Stimulated activated CD4-positive, alpha-beta T cell treated with anti-CD3 and anti-CD28 coated beads, Interleukin-12 subunit alpha, Interleukin-12 subunit beta, amount 100 ng/mL, for 24 hours (primary cell): Measurements from ENCODE around the gene UMOD.
"Not testable (repeated sequence)": the region's sequence is repeated elsewhere in the genome, so short reads cannot be mapped to it uniquely, and the experiment has no call there.

Source experiments
- DNase-seq, 2 experiments: peaks; one replicate each; pipeline ENCODE4 v3.0.0-alpha.2; 2020; ENCODE audit warnings: low read depth in 2 of 2

UMOD gene

DNA sequence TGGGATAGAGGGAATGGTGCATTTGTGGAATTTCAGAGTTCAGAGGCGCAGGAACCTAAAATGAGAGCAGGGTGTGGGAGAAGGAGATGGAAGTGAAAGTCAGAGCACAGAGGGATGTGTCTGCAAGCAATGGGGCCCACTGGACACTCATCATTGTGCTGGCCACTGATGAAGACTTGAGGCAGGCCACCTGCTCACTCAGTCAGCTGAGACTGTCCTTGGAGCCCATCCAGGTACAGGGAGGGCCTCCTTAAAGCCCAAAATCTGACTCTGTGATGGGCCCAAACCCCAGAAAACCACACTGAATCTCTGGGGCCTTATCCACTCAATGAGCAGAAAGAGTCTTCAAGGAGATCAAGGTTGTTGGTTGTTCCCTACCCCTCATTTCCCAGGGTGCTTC is 30.8 kb downstream of the UMOD start:
- DNase-seq: no peak

- not testable (repeated sequence) for DNase-seq
These were observed 31.5 kb downstream of the UMOD start for GRCh38 chr16:20321051-20321450.

DNA sequence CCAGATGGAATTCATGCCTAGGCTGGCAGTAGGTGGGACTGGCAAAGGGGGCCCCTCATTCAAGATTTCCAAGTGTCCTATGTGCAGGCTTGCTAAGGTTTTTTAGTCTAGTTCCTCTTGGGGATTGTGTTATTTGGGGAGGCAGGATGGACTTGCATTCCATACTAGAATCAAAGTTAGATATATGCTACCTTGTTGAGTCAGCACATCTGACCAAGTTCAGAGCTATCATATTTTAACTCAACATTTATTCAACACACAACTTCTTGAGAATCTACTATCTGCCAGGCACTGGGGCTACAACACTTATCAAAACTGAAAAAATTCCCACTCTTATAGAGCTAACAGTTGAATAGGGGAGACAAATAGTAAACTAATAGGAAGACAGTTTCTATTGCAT is 31.9 kb downstream of the UMOD start:
- no peak for DNase-seq

- DNase-seq: no peak
These were observed 32.3 kb downstream of the UMOD start for GRCh38 chr16:20320178-20320577.

GRCh38 chr16:20319406-20319805 is 33.1 kb downstream of the UMOD start:
- DNase-seq: no peak

- DNase-seq: no peak
These were observed 34.1 kb downstream of the UMOD start for GRCh38 chr16:20318437-20318836.

- DNase-seq: no peak
These were observed 34.5 kb downstream of the UMOD start for GRCh38 chr16:20318006-20318405.

DNA sequence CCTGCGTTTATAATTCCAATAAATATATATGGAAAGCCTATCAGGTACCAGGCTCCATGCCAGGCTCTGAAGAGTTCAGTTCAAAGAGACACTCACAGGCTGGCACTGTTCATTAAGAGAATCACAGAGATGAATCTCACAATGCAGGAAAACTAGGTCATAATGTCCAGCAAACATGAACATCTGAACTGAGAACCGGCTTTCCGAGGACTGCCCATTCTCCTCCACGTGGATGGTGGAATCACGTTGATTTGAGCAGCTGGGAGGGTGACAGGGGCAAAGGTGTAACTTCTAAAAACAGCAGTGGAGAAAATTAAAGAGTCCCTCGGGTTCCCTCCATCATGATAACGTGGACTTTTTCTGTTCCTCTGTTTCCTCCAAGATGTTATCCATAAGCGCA is 35.4 kb downstream of the UMOD start:
- DNase-seq: no peak

DNA sequence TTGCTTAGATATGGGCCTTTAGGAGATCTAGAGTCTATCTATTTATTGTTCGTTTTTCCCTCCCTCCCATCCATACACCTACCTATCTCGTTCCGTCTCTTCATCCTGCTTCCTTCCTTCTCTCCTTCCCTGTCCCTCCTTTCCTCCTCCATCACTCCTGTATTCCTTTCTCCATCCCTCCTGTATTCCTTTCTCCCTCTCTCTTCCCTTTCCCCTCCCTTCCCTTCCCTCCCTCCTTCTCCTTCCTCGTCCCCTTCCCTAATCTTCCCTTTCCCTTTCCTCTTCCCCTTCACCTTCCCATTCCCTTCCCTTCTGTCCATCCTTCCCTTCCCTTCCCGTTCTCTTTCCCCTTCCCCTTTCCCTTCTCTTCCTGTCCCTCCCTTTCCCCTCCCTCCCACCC is 35.8 kb downstream of the UMOD start:
- DNase-seq: no peak

GRCh38 chr16:20315764-20316163 is 36.8 kb downstream of the UMOD start:
- no peak for DNase-seq

GRCh38 chr16:20314575-20314974 is 37.9 kb downstream of the UMOD start:
- DNase-seq: no peak

DNA sequence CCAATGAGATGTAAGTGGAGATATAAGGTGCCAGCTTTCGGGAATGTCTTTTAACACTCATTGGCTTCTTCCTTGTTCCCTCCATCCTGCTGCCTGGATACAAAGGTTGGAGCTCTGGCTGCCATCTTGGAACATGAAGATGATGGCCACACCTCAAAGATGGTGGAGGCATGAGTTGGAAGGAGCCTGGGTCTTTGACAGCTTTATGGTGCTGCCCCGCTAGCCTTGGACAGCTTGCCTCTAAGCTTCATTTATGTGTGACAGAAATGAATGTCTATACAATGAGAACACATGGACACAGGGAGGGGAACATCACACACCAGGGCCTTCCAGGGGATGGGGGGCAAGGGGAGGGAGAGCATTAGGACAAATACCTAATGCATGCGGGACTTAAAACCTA is 38.8 kb downstream of the UMOD start:
- no peak for DNase-seq

GRCh38 chr16:20312536-20313095 is 39.9 kb downstream of the UMOD start:
- DNase-seq: not testable (repeated sequence)

- no peak for DNase-seq
These were observed 41.0 kb downstream of the UMOD start for GRCh38 chr16:20311548-20311947.

DNA sequence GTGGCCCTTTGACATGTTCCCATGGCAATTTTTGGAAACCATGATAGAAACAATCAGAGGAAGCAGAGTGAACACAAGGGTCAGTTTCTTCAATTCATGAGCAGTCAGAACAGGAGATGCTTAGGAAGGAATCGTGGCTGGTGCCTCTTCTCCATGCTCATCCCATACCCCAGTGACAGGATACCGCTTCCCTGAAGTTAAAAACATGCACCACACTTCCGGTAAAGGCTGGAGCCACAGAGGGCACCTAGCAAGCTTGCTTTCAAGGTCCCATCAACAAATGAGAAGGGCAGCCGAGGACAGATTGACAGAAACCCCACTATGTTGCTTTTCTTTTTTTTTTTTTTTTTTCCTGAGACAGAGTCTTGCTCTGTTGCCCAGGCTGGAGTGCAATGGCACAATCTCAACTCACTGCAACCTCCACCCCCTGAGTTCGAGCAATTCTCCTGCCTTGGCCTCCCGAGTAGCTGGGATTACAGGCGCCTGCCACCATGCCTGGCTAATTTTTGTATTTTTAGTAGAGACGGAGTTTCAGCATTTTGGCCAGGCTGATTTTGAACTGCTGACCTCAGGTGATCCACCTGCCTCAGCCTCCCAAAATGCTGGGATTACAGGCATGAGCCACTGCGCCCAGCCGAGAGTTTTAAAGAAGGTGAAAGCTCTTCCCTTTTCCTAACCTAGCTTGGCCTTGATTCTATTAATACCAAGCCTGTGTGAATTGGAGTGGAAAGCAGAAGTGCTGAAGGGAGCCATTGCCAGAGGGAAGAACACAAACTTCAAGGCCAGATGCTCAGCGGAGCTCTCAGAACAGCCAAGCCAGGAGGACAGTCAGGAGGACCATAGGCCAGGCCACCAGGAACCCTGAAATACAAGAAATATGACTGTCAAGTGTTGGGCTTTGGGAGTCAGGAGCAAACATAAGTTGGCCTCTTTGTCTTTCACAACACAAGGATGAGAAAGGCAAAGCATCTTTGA is 41.8 kb downstream of the UMOD start:
- no peak for DNase-seq

- no peak for DNase-seq
These were observed 42.7 kb downstream of the UMOD start for GRCh38 chr16:20309786-20310185.

DNA sequence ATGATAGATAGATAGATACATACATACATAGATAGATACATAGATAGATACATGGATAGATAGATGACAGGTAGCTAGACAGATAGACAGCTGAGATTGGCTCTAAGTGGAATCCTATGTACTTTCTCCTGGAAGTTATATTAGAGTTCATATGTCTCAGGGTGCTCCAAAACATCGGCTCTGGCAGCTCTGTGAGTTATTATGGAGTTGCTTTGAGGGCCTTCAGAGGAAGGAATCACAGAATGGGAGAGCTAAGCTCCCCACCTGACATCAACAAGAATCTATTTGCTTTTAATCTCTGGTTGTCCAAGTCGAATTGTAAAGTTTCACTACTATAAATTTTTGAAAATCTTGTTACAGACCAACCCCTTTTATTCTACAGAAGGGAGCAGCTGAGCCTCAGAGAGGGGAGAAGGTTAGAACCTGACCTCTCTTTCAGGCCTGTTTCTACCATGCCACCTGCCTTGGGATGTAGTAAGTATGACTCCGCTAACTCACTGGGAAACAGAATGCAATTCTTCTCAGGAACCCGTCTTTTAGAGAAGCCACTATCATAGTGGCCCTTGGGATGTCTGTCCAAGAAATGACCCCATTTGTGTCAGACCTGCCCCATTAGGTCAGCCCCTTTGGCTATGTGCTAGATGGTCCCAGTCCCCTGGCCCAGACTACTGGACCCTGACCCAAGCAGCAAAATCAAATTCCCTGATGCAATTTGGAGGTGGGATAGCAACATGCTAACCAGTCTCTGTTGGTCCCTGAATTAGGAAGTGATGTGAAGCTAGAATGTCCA is 43.5 kb downstream of the UMOD start:
- DNase-seq: no peak

GRCh38 chr16:20308266-20308665 is 44.2 kb downstream of the UMOD start:
- no peak for DNase-seq

DNA sequence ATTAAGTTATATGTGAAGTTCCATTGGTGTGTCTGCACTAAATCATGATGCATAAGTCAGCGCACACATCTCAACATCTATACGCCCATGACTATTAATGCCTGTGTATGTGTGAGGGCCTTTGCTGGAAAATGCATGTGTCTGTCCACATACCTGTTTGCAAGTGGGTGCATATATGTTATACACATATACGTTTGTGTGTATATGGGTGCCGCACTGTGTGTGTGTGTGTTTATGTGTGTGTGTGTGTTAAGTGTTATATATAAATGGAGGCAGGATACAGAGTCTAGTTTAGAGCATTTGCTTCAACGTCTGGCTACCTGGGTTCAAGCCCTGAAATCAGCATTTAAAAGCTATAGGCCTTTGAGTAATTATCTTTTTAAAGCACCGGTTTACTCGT is 44.7 kb downstream of the UMOD start:
- DNase-seq: no peak

GRCh38 chr16:20307240-20307671 is 45.3 kb downstream of the UMOD start:
- no peak for DNase-seq

DNA sequence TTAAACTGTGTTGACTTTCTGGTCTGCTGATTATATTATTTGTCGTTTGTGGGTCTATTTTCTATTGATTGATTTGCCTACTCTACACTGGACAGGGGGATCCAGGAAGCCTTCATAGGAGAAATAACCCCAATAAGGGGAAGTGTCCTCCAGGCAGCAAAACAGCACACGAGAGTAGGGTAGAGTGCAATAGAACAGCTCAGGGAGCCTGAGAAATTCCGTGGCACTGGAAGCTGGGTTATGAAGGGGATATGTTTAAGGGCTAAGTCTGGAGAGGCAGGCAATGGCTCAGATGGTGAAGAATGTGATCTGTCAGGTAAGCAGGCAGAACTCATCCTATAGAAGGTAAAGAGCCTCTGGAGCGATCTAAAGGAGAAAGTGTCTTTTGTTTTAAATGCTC is 46.1 kb downstream of the UMOD start:
- DNase-seq: no peak

- DNase-seq: no peak
These were observed 49.5 kb downstream of the UMOD start for GRCh38 chr16:20303012-20303411.
